Activated T-cell treated with anti-CD3 and anti-CD28 coated beads for 4 hours (primary cell): ENCODE data around the gene PMVK.
A peak's percentile ranks its signal among the peaks of the same experiment; 100 is the strongest.

Source experiments
- DNase-seq: peaks from one replicate; pipeline ENCODE4 v3.0.0-alpha.2; 2020

The PMVK gene

GRCh38 chr1:154964359-154964758 lies 27.8 kb upstream of the PMVK start:
- no peak for DNase-seq

- DNase-seq, result no peak
Observed at GRCh38 chr1:154963643-154964042, 27.1 kb upstream of the PMVK start.

DNA sequence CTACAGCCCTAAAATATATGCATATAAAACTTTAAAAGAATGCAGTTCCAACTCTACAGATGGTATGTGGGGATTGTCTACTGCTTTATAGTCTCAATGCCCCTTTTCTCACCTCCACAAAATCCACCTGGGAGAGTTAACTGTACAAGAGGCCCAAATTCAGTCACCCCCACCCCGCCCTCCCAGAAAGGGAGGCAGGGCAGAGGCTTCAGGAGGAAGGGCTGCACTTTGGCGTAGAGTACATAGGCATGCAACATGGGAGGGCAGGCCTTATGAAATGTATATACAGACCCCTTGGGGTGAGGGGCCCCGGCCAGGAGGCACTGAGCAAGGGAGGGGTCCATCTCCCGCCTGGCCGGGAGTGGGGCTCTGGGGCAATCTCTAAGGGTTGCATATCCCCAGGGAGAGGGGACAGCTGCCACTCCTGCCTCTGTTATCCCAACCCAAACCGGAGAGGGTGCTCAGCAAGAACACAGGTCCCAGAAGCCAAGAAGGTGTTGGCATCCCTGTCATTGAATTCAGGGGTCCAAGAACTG lies 26.3 kb upstream of the PMVK start:
- DNase-seq, result no peak

DNA sequence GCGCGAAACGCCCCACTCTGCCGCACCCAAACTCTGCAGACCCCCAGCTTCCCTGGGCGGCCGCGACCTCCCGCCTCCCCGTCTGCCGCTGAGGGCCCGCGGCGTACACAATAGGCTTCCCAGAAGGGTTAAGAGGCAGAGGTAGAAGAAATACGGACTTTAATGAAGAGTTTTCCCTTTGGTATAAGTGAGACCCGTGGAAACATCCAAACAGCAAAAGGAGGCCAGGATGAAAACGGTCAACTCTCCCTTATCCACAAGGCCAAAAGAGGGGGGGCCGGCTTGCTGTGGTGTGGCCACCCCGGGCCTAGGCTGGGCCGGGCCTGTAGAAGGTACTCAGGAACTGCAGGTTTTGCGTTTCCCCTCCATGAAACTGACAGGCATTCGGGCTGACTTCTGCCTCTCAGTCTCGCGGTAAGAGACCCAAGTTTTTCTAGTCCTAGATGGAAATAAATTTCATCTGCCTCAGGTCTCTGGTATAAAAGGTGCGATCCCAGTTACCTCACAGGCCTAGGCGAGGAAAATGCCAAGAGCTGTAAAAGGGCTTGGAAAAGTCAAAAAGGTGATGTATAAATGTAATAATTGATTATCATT lies 25.7 kb upstream of the PMVK start:
- no peak for DNase-seq

DNA sequence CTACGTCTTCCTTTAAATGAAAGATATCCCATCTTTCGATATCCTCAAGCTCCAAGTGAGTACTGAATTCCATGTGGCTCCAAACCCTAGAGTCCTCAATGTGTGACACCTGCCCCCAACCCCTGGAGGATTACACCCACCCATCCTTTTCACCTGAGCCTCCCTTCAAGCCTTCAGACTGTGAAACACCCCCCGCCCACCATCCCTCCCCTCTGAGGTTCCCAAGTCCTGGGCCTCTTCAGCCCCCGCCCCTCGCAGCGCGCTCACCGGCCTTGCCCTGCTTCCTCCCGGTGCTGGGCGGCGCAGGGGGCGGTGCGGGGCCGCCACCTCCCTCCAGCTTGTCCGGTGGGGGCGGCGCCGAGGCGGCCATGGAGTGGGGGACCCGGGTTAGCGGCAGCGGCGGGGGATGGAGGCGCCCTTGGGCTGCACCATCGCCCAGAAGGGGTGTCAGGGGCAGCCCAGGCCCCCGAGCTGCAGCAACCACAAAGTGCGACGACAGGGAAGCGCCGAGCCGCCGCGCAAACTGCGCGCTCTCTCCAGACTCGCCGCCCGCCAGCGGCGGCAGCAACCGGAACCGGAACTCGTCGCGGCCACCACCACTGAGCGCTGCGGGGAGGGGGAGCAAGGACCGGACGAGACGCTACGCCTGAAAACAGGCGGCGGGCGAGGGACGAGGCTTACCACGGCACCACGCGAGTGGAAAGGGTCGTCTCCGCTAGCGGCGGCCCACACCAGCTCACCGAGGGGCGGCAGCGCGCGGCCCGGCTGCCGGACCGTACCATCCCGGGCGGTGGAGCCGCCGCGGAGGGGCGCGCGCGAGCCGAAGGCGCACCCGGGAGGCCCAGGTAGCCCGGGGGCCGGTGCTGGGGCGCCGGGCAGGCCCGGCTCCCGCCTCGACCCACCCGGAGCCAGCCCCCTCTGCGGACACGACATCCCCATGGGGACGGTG lies 25.0 kb upstream of the PMVK start, which contains the start of gene PYGO2:
PYGO2 (minus strand) TSS at position 576 of the 949 bp plus-strand sequence; CDS start at position 370, 206 bp downstream.
- peak; percentile 61 for DNase-seq

DNA sequence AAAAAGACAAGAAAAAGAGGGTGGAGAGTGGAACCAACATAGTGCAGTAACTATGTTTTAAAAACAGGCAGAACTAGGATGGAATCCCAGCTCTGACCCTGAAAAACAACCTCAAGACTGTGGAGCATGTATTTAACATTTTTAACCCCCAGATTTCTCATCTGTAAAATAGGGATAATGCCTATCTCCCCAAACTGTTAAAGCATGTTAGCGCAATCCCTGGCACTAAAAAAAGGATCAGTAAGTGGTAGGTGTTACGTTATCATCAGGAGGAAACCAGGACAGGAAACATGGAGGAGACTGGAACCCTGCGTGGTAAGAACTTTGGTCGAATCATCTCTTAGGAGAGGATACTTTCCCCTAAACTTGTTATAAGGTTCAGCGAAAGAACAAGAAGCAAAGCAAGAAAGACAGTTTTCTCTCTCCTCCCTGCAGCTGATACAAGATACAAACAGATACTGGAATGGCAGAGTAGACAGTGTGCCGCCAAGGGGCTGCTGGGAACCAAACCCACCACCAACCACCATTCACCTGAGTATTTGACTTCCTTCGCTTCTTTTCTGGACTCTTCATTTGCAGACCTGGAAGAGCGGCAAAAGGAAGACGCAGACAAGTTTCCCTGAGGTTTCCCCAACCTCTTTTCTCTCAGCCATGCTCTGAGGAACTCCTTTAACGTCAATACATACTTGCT lies 24.1 kb upstream of the PMVK start:
- DNase-seq, result no peak

DNA sequence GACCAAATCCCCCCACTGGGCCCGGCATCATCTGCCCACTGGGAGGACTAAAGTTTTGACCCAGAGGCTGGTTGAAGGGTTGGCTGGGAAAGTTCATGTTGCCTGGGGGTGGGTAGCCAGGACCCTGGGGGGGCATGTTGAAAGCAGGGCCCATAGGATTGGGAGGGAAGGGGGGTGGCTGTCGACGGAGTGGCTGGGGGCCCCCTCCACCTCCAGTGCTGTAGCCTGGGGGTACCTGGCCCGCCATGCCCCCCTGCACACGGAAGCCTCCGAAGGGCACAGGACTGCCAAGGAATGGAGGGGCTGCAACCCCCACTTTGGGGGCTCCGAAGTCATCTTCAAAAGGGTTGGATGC lies 22.9 kb upstream of the PMVK start:
- no peak for DNase-seq

GRCh38 chr1:154958681-154959425 lies 22.3 kb upstream of the PMVK start:
- no peak for DNase-seq

DNA sequence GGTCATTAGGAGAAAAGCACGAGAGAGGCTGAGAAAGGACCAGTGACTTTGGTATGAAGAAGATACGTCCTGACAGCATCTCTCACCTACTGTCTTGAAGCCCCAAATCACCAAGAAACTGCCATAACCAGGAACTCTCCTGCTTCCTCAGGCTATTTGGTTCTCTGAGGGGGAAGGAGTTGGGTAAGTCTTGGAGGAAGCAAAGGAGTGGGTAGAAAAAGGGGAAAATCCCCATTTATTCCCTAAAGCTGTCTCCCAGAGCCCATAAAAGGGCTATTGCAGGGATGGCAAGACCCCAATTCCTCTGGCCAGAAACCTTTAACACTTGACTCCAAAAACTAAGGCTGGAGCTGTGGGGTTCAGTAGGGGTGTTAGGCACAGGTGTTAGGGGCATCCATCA lies 21.5 kb upstream of the PMVK start:
- no peak for DNase-seq

GRCh38 chr1:154957091-154957657 lies 20.7 kb upstream of the PMVK start:
- no peak for DNase-seq

- no peak for DNase-seq
Observed at GRCh38 chr1:154956544-154956941, 20.0 kb upstream of the PMVK start.

DNA sequence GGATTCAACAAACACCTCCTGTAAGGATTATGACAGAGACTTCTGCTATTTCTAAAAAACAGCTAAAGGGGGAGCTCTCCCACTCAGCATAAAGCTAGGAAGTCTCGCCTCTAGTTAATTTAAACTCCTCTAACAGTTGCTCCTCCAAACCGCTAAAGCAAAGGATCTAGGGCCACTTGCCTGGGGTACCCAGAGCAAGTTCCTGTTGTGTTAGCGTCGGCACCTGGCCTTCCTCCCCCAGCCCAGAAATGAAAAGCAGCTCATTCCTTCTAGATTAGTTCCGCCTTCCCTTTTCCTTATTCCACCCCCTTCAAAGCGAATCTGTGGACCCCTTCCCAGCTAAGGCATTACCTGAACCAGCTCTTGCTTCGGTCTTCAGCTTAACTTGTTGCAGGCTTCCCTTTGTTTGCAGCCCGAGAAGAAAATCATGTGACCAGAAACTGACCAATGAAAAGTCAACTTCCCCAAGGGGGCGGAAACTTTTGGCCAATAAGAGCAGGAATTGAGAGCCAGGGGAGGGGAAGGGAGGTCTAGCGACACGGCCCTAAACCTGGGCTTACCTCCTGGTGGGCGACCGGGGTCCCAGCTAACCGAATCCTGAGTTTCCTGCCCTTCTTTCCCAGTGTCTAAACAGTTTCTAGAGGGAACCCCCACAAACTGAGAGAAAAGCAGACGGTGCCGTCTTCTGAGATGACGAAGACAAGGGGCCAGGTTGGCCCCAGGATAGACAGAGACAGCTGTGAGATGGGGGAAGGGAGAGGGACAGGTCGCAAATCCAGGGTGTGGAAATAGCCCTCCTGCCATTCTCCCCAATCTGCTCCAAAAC lies 19.4 kb upstream of the PMVK start, which contains the start of gene PBXIP1:
PBXIP1 (minus strand) TSS at position 382 of the 826 bp plus-strand sequence. CDS start 2,378 bp downstream, outside the sequence.
- DNase-seq, result peak; percentile 77

GRCh38 chr1:154955039-154955717 lies 18.7 kb upstream of the PMVK start:
- DNase-seq, result peak; percentile 55

- DNase-seq, result no peak
Observed at GRCh38 chr1:154954541-154954940, 18.0 kb upstream of the PMVK start.

- DNase-seq, result no peak
Observed at GRCh38 chr1:154953611-154954038, 17.1 kb upstream of the PMVK start.

- DNase-seq, result no peak
Observed at GRCh38 chr1:154952664-154953063, 16.1 kb upstream of the PMVK start.

DNA sequence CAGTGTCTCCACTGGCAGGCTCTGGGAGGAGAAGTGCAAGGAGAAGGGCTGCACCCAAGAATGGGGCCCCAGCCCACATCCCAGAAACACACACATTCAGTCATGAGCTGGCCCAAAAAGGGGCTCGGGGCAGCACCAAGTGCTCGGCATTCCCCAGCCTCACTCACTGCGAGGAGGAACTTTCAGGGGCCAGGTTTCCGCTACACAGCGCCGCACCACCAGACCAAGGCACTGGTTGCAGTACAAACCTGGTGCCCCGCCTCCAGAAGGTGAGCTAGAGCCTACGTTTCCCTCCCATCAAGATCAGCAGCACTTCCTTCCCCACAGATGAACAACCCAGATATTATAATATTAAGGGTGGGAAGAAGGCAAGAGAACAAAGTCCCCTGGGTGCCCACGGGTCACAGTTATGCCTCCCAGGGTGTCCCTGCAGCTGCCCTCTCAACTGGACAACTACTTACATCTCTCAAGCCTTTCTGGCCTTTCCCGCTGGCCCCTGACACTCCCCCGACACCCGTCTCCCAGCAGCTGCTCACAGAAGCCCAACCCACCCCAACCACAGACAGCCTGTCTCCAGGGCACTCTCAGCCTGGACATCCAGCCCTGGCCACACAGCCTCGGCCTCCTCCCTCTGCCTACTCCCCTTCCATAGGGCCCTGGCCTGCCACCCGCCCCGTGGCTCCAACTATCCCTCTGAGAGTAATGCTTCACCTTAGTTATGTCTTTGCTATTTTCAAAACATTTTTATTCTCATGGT lies 15.6 kb upstream of the PMVK start:
- no peak for DNase-seq

- DNase-seq, result no peak
Observed at GRCh38 chr1:154948079-154948478, 11.6 kb upstream of the PMVK start.

GRCh38 chr1:154945962-154946850 lies 9.7 kb upstream of the PMVK start:
- DNase-seq, result no peak
